Stimulated activated CD8-positive, alpha-beta memory T cell treated with anti-CD3 and anti-CD28 coated beads, Interleukin-7, amount 100 ng/mL, for 24 hours (primary cell): ENCODE results near the gene LAMA5.

Experiments
- DNase-seq: peaks from one replicate; pipeline ENCODE4 v3.0.0-alpha.2; 2020; ENCODE audit warnings: low read depth

Gene LAMA5

GRCh38 chr20:62305149-62305764 is 61.9 kb downstream of the LAMA5 start:
- no peak for DNase-seq

- no peak for DNase-seq
These were observed 62.6 kb downstream of the LAMA5 start for GRCh38 chr20:62304331-62305148.

- DNase-seq: no peak
These were observed 63.5 kb downstream of the LAMA5 start for GRCh38 chr20:62303340-62304226.

- DNase-seq: no peak
These were observed 64.1 kb downstream of the LAMA5 start for GRCh38 chr20:62303062-62303339.

- peak; percentile 89 for DNase-seq
These were observed 64.6 kb downstream of the LAMA5 start, which contains the start of gene ADRM1 for GRCh38 chr20:62302341-62303061. Gene ADRM1 (plus strand): TSS chr20:62302997. CDS start chr20:62303569, 572 bp downstream.

GRCh38 chr20:62301773-62302340 is 65.3 kb downstream of the LAMA5 start:
- peak; percentile 72 for DNase-seq

- DNase-seq: no peak
These were observed 65.9 kb downstream of the LAMA5 start for GRCh38 chr20:62301111-62301668.

- no peak for DNase-seq
These were observed 66.8 kb downstream of the LAMA5 start for GRCh38 chr20:62300319-62300718.

GRCh38 chr20:62299666-62300236 is 67.4 kb downstream of the LAMA5 start:
- DNase-seq: no peak

GRCh38 chr20:62298577-62299249 is 68.4 kb downstream of the LAMA5 start:
- no peak for DNase-seq

- no peak for DNase-seq
These were observed 69.5 kb downstream of the LAMA5 start for GRCh38 chr20:62297449-62298227.

GRCh38 chr20:62296724-62297448 is 70.2 kb downstream of the LAMA5 start:
- no peak for DNase-seq

GRCh38 chr20:62294516-62294915 is 72.6 kb downstream of the LAMA5 start:
- no peak for DNase-seq

- no peak for DNase-seq
These were observed 73.2 kb downstream of the LAMA5 start for GRCh38 chr20:62293946-62294345.

GRCh38 chr20:62293111-62293784 is 73.9 kb downstream of the LAMA5 start:
- DNase-seq: no peak

- DNase-seq: no peak
These were observed 75.0 kb downstream of the LAMA5 start for GRCh38 chr20:62292108-62292507.

GRCh38 chr20:62291251-62292066 is 75.7 kb downstream of the LAMA5 start:
- no peak for DNase-seq
